Activated CD4-positive, alpha-beta T cell treated with anti-CD3 and anti-CD28 coated beads for 48 hours (primary cell): ENCODE measurements around the gene SIRPB1.
"Not testable (repeated sequence)": the region's sequence is repeated elsewhere in the genome, so short reads cannot be mapped to it uniquely, and the experiment has no call there.

Experiments used
- DNase-seq: peaks from one replicate; pipeline ENCODE4 v3.0.0-alpha.2; 2020

Gene SIRPB1

GRCh38 chr20:1619861-1620444, at the start of gene SIRPB1:
SIRPB1 (minus strand) TSS chr20:1620009; CDS start chr20:1619944, 65 bp downstream.
- DNase-seq: no peak

- no peak for DNase-seq
Measured at GRCh38 chr20:1669304-1669703, 49.5 kb upstream of the SIRPB1 start.

GRCh38 chr20:1667502-1668085, 47.8 kb upstream of the SIRPB1 start:
- DNase-seq: no peak

GRCh38 chr20:1666802-1667201, 47.0 kb upstream of the SIRPB1 start:
- DNase-seq: no peak

- DNase-seq: no peak
Measured at GRCh38 chr20:1665345-1665744, 45.5 kb upstream of the SIRPB1 start.

- peak; percentile 78 for DNase-seq
Measured at GRCh38 chr20:1664911-1665310, 45.1 kb upstream of the SIRPB1 start.

- DNase-seq: no peak
Measured at GRCh38 chr20:1663917-1664316, 44.1 kb upstream of the SIRPB1 start.

- DNase-seq: no peak
Measured at GRCh38 chr20:1661542-1662299, 41.9 kb upstream of the SIRPB1 start.

GRCh38 chr20:1660246-1660645, 40.4 kb upstream of the SIRPB1 start:
- DNase-seq: no peak

- DNase-seq: peak; percentile 44
Measured at GRCh38 chr20:1657556-1658334, 37.9 kb upstream of the SIRPB1 start, which contains the start of gene SIRPG. SIRPG (minus strand) TSS chr20:1657779; CDS start chr20:1657714, 65 bp downstream.

- no peak for DNase-seq
Measured at GRCh38 chr20:1656844-1657243, 37.0 kb upstream of the SIRPB1 start.

GRCh38 chr20:1654996-1655395, 35.2 kb upstream of the SIRPB1 start:
- DNase-seq: no peak

- DNase-seq: no peak
Measured at GRCh38 chr20:1652960-1653359, 33.2 kb upstream of the SIRPB1 start.

GRCh38 chr20:1652104-1652503, 32.3 kb upstream of the SIRPB1 start:
- no peak for DNase-seq

GRCh38 chr20:1651268-1652058, 31.7 kb upstream of the SIRPB1 start:
- no peak for DNase-seq

GRCh38 chr20:1648101-1648500, 28.3 kb upstream of the SIRPB1 start:
- no peak for DNase-seq

GRCh38 chr20:1646975-1647431, 27.2 kb upstream of the SIRPB1 start:
- peak; percentile 63 for DNase-seq

GRCh38 chr20:1644101-1644962, 24.5 kb upstream of the SIRPB1 start:
- DNase-seq: no peak

- not testable (repeated sequence) for DNase-seq
Measured at GRCh38 chr20:1638643-1639042, 18.8 kb upstream of the SIRPB1 start.

GRCh38 chr20:1637755-1638154, 17.9 kb upstream of the SIRPB1 start:
- DNase-seq: no peak

- DNase-seq: no peak
Measured at GRCh38 chr20:1637226-1637625, 17.4 kb upstream of the SIRPB1 start.
